Measurements from ENCODE around the gene KIR3DL2.
"Not testable (repeated sequence)": the region's sequence is repeated elsewhere in the genome, so short reads cannot be mapped to it uniquely, and the experiment has no call there.

DNA sequence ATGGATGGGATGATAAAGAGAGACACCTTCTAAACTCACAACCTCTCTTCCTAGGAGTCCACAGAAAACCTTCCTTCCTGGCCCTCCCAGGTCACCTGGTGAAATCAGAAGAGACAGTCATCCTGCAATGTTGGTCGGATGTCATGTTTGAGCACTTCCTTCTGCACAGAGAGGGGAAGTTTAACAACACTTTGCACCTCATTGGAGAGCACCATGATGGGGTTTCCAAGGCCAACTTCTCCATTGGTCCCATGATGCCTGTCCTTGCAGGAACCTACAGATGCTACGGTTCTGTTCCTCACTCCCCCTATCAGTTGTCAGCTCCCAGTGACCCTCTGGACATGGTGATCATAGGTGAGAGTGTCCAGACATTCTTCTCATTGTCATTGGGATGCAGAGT lies 12.7 kb upstream of the KIR3DL2 start:
- TF ChIP-seq, protein P1, sequence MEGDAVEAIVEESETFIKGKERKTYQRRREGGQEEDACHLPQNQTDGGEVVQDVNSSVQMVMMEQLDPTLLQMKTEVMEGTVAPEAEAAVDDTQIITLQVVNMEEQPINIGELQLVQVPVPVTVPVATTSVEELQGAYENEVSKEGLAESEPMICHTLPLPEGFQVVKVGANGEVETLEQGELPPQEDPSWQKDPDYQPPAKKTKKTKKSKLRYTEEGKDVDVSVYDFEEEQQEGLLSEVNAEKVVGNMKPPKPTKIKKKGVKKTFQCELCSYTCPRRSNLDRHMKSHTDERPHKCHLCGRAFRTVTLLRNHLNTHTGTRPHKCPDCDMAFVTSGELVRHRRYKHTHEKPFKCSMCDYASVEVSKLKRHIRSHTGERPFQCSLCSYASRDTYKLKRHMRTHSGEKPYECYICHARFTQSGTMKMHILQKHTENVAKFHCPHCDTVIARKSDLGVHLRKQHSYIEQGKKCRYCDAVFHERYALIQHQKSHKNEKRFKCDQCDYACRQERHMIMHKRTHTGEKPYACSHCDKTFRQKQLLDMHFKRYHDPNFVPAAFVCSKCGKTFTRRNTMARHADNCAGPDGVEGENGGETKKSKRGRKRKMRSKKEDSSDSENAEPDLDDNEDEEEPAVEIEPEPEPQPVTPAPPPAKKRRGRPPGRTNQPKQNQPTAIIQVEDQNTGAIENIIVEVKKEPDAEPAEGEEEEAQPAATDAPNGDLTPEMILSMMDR (conservative IDR thresholded peaks at IDR 0.05; ENCODE audit: low read depth, low read length), result not testable (repeated sequence)
- not testable (repeated sequence) for TF ChIP-seq EZH2 (IDR thresholded peaks at IDR 0.05; ENCODE audit: borderline replicate concordance, low read depth, low read length, poor library complexity, severe bottlenecking)

All from A673 (cell line).